Activated CD4-positive, alpha-beta T cell treated with anti-CD3 and anti-CD28 coated beads for 4 hours (primary cell): ENCODE data around the gene MTMR10.

ENCODE experiments used
- DNase-seq, 2 donors: peaks; one replicate each; pipeline ENCODE4 v3.0.0-alpha.2; 2020

The MTMR10 gene

DNA sequence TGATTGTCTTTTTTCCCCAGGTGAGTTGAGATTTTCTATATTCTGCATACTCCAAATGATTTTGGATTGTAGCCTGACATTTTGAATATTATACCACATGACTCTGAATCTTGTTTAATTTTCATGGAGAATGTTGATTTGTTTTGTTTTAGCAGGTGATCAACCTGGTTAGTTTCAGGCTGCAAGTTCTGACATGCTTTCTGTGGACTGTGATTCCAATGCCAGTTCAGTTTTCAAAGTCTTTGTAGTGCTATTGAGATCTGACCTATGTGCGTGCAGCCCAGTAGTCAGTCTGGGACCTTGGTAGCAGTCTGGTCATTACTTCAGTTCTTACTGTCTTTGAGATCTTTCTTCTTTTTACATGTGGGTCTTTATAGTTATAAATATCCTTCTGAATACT is 18.6 kb upstream of the MTMR10 start:
- DNase-seq = no peak

DNA sequence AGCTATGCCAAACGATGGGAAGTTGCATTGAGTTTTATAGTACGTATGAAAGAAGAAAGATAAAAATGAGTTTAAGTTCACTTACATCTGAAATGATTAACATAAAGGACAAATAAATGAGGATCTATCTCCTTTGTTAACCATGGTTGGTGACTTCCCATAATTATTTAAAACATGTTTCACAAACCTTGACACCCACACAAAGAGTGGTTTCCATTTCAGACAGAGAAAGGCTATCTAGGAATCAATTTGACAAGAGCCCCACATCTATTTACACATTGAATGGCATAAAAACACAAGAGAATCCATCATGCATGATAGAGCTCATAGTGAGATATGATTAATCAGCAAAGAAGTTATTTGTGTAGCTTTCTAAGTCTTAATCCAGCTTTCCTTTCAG is 14.2 kb upstream of the MTMR10 start:
- DNase-seq = no peak

DNA sequence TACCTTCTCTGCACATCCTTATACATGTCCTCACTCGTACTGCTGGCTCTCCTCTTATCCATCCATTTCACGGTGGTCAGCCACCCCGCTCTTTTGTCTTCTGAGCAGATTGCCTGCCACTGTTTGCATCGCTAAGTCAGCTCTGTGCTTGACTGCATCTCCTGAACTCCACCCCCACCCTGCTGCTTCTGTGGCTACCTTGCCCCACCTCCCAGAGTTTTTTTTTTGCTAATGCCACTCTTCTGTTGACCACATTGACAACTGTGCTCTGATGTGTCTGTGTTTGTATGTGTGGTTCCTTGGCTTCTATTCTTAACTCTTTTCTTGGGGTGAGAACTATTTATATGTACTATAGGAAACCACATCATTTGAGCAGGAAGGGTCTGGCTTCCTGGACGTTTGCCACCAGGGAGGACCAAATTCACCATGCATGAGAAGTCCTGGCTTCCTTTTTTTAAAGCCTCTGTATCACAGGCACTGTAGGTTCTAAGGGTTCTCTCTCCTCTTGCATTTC is 12.8 kb upstream of the MTMR10 start:
- DNase-seq = no peak

DNA sequence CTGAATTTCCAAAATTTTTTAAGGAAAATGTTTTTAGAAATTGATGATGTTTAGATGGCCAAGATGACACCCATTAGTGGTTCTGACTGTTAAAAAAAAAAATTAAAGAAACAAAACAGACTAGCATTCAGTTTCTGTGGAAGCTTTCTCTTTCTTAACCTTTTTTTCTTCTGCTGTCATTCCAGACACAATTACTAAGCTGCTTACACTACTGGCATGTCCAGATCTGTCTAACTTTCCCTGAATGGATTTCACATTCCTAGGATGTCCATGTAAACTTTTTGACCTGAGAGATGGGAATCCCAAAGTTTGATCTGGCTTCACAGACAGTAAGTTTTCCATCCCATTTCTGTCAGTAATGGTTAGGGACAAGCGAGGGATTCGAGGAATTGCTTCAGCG is 10.3 kb upstream of the MTMR10 start:
- DNase-seq = no peak

DNA sequence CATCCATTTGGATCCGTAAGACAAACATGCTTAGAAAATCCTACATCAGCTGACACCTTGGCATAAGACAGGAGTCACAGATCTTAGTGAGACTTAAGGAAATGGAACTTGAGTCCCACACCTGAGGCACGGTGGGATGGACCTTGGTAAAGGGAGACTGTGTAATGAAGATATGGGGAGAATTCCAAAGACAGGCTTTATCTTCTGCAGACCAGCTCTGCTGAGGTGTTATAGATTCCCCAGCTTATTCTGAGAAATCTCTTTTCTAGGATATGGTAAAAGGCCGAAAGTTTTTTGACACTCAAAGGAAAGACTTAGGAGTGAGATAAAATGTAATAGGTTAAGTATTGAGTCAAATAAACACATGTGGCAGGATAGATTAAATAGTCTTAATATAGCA is 8.3 kb upstream of the MTMR10 start:
- DNase-seq = no peak

DNA sequence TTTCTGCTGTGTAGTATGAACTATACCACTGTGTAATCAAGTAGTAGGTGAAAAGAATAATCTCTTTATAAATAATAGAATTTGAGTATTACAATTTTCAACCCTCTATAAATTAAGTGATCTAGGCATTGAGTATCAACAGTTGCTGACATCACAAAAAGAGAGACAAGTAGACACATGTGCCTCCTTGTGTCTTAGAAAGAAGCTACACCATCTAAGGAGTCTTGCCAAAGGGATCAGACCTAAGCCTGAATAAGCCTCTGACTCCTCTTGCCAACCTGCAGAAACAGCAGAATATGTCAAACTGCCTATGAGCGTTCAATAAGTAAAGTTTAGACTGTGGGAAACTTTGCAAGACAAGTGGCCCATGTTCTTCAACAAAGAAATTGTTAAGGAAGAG is 5.8 kb upstream of the MTMR10 start:
- no peak for DNase-seq

DNA sequence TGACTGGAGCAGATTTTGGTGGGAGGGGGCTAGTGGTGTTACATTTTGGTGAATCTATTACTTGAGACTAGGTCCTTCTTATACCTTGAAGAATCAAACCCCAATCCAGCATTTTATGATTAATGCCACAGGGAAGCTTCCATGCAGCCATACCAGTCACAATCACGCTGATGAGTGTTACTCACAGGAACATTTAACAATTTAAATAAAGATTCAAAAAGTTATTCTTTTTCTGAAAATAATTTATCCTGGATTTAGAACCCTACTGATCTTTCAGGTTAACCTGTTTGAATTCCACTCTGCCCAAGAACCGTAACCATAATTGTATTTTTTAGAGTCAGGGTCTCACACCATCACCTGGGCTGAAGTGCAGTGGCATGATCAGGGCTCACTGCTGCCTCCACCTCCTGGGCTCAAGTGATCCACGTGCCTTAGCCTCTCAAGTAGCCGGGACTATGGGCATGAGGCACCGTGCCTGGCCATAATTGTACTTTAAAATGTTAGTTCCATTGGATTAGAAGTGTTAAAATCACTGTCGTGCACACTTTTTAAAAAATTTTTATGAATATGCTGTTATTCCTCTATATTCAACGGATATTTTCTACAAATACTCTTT is 929 bp upstream of the MTMR10 start:
- DNase-seq = no peak

DNA sequence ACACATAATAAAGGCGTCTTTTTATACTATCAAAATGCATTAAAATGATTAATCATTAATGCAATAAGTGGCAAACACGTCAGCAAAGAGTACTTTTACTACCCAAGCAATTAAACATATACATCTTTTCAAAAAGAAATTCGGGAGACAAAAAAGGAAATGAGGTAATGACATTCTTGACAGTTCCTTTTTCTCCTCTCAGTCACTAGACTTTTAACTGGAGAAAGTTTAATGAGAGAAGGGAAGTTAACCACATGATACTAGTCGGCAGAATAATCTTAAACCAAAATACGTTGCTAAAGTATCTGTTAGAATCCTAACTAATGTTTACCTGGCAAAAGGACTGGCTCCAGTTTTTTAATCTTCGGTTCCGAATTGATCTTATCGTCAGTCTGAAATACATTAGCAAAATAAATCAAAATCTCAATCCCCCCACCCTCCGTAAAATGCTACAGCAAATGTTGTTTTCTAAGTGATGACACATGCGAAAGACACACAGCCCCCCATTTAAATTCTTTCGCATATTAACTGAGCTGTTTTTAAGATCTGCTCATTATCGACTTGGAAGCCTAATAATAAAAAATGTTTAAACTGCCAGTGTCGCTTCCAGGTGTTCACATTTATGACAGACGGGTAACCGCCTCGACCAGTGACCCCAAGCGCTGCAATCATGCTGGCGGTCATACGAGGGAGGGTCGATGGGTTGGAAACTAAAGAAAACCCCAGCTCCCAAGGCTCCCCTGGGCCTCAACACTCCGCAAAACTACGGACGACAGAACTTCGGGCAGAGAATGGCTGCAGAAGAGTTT is 778 bp downstream of the MTMR10 start:
- no peak for DNase-seq

DNA sequence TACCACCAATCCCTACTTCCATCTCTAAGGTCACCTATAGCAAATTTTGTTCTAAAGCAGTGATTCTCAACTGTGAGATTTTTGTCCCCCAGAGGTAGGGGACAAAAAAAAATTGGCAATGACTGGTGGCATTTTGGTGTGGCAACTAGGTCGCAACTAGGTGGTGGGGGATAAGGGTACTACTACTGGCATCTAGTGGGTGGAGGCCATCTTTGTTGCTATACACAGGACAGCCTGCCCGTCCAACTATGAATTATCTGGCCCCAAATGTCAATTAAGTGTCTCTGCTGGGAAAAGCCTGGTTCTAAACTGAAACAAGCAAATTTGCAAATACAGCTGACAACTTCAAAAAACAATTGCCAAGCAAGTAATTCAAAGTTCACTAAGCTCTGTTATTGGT is 1.4 kb downstream of the MTMR10 start:
- DNase-seq = no peak

DNA sequence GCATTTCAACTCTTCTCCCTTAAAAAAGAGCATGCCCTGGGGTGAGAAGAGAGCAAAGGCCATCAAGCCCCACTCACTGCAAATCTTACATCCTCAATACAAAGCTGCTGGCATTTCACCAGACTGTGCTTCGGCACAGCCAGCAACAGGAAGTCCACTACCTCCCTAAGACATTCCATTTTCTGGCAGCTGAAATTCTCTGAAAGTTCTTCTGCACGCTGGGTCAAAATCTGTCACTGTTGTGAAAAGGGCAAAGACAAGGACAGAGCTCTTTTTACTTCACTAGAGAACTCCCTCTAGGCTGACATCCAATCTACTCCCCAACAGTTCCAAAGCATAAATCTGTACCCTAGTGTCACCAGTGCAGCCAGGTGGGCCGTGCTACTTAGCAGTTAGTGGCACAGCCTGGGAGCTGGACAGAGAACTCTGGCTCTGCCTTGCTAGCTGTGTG is 6.3 kb downstream of the MTMR10 start:
- DNase-seq = no peak

DNA sequence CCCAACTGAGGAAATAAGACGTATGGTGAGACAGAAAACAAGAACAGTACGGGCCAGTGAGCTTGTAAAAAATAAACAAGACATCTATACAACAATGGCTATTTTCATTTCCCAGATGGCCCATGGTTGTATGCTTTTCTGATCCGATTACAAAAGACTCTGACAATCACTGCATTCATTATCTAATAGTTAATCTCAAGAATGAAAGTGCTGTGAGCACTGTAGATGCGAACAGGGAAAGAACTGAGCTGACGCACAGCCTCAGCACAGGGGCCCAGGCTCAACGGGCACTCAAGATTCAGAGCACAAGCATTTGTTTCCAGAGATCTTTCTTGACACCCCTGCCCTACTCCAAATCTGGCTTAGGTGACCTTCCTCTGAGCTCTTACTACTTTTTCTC is 6.9 kb downstream of the MTMR10 start:
- DNase-seq = no peak

DNA sequence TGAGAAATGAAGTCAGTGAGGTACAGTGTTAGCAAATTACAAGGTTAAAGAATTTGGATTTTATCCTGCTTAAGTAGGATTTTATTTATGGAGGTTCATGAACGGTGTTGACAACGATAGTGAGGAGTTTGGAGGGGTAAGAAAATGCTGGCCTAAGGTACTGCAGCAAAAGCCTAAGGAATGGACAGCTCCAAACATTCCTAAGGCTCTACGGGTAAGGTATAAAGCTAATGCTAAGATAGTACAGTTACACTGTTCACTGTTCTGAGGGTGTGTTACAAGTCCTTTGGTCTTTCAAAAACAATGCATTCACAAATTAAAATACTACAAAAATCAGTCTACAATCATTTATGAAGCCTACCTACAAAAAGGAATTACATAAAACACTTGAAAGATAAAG is 7.3 kb downstream of the MTMR10 start:
- no peak for DNase-seq

DNA sequence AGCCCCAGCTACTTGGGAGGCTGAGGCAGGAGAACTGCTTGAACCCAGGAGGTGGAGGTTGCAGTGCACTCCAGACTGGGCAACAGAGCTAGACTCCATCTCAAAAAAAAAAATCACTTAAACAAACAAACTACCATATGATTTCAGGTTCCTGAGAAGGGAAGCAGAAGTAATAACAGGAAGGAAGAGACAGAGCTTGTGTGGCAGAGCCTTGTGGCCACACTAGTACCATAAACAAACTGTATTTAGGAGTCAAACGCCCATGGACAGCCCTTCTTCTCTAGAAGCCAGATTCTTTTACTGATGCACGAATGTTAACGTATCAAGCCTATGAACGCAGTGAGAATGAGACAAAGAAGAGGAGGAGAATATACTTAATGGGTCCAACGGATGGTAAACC is 12.0 kb downstream of the MTMR10 start:
- DNase-seq = no peak

DNA sequence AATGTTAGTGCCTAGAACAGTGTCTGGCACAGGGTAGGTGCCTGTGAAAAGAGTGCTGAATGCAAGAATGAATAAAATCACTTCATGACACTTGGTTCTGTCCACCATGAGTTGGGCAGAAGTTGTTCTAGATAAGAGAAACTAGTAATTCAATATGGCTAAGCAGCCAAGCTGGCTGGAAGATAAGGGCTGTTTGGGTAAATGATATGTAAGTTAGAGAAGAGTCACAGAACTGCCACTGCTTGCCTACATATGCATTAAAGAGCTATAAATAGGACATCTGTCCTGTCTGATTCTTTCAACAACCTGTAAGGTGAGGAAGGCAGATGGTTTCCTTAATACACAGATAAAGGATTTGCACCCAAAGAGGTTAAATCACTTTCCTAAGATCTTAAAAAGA is 13.1 kb downstream of the MTMR10 start:
- no peak for DNase-seq

DNA sequence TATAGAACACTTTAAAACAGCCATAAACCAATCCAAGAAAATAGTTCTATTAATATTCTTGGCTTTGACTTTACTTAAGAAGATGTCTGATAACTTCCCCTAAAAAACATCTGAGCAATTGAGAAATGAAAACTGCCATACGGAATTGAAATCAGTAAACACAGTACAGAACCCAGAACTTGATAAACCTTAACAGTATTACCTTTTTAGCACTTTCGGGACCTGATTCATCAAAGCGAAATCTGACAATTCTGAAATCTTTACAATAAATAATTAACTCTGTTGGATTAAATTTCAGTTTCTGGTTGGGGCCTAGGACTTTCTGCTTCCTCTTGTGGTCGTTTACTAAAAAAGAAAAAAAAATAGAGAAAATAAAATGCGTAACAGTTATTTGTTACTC is 17.3 kb downstream of the MTMR10 start:
- no peak for DNase-seq

DNA sequence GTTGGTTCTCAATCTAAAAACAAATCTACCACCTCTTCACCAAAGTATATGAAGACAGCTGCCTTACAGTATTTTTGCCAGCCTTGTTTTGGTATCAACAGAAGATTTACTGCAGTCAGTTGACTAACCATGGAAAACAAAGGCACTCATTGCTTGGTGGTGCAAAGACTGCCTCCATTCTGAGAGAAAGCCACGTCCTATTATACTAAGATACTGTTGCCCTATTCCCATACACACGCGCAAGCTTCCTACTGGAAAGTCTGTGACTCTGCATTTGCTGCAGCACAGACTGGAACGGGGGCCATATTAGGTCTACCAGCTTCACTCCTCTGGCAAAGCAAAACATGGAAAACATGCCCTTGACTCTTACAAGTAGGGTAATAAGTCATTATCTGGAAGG is 18.0 kb downstream of the MTMR10 start:
- no peak for DNase-seq

DNA sequence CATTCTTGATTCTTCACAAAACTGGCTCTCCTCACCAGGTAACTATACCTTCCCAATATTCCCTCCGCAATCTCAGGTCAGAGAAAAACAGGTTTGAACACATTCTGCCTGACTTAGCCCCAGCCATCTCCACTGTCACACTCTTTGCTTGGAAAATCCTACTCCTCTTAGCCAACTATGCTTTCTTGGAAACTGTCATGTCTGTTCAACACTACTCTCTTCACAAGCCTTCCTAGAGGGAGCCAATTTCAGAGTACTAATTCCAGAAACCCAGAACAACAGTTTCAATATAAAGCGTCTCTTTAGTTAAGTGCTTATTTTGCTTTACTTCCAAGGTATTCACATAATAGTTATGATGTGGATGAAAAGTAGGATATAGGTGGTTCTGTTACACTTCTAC is 21.7 kb downstream of the MTMR10 start:
- no peak for DNase-seq

DNA sequence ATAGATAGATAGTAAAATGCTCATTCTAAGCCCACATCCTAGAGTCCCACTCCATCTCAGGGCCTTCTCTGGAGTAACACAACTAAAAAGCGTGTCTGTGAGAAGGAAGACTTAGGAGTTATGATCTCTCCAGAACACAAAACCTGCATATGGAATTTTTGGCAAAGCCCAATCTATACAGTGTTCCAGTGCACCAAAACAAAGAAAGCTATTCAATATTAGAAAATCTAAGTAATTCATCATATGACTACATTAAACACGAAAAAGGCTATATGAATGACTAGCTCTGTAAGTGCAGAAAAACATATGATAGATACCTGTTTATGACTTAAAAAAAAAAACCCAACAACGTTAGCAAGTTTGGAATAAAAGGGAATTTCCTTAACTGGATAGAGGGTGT is 27.7 kb downstream of the MTMR10 start:
- no peak for DNase-seq

DNA sequence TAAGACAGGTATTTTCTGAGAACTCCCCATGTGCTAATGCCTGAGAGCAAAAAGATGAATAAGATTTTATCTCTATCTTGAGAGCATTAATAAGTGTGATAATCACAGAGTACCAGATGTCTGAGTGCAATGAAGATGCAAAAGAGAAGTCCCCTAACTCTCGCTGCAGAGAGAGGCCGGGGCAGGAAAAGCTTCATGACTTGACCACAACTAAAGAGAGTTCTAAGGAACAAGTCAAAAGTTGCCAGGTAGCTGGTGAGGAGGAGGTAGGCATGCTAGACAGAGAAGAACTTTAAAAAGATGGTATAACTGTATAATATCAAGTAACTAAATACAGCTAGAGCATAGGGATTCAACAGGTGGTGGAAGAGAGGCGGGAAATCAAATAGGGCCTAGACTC is 28.8 kb downstream of the MTMR10 start:
- no peak for DNase-seq

DNA sequence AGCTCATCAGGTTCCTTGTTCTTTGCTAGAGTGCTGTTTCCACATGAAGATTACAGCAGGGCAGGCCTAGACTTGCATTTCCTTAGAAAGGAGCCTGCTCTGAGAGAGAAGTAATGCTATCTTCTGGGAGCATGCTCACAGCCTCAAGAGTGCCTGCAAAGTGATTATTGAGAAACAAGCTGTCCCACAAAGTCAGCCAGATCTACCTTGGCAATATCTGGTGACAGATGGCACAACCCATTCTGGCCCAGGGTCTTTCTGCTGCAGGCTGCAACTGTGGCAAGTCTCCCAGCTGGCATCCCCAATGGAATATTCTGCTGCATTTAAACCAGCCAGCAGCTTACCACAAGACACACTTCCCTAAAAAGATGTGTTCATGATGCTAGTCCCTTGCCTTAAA is 29.3 kb downstream of the MTMR10 start:
- DNase-seq = no peak

DNA sequence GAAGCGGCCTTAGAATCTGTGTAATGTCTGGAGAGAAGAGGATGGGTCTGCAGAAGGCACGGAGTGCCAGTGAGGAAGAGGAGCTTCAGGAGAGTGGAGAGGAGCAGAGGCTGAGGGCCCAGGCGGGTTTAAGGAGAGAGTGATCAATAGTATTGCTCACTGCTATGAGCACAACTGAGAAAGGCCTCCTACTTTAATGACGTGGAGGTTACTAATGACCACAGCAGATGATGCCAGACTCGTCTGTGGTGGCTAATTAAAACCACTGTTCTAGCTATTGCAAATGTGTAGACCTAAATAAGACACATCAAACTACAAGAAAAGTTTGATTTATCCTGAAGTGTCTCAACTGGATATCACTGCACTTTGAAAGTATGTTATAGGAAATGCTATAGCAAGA is 33.2 kb downstream of the MTMR10 start:
- DNase-seq = no peak

DNA sequence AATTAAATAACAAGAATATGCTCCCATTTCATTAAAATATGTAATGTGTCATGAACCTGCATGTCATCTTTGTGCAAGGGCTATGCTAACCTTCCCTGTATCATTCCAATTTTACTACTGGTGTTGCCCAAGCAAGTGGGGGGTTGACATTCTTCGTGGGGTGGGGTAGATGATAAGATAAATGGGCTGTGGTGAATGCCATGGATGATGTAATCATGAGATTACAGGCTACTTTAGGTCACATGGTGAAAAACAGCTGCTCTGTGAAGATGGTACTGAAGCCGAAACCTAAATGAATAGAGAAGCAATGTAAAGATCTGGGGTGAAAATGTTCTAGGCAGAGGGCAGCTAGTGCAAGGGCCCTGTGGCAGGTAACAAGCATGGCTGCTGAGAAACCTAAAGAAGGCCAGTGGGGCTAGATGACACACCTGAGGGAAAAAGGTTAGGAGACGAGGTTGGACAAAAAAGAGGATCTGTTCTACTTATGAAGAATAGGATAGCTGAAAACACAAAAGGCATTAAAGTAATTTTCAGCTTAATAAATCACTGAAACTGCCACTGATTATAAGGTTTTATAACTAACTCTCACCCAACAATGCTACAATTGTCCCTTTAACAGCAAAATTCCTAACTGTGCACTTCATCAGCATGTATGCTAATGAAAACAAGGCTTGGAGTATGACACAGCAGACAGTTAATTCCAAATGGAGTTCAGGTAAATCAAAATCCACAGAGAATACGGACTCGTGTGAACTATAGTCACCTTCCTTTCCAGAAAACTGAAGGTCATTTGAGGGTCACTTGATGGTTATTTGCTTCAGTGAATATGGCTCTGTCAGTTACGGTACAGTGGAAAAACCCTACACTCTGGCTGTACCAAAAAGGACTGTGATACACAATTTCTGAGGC is 35.0 kb downstream of the MTMR10 start:
- DNase-seq = no peak

DNA sequence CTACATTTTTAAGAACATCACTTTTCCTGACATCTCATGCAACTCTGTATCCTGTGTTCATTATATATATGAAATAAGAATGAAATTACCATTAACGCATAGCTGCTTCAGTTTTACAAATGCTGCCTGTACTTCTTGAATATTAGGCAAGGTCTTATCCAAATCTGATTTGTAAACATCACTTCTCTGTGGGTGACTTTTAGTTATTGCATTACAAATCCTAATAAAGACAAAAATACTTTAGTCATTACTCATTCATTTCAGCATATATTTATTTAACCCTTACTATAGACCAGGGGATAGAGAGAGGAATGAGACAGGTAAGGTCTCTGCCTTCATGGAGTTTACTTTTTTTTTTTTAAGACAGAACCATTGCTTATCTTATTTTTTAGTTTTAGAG is 36.8 kb downstream of the MTMR10 start:
- DNase-seq = no peak
